OCI-LY3 (cell line): ENCODE data around the gene IL3.

Experiments used
- H2AFZ ChIP-seq: fragments of 200-600, 300-600 bp; shearing (Covaris generic); 2 replicates; pipeline ENCODE4 v1.6.0; 2014; ENCODE audit warnings: antibody characterized with exemption, low read depth, low read length
- H3K27ac ChIP-seq: fragments of 200-600, 300-600 bp; sonication (generic); 2 replicates; pipeline ENCODE4 v1.5.1; 2014; ENCODE audit warnings: mild to moderate bottlenecking, low read length, moderate library complexity, mixed read lengths
- H3K27me3 ChIP-seq: fragments of 200-600, 300-600 bp; sonication (generic); 2 replicates; pipeline ENCODE4 v1.6.1; 2014; ENCODE audit warnings: low read depth, low read length, mixed read lengths
- H3K36me3 ChIP-seq: fragments of 200-600, 300-600 bp; sonication (generic); replicated peaks from 2 replicates; pipeline ENCODE3; 2014; ENCODE audit warnings: low read depth, low read length, mixed read lengths
- H3K4me1 ChIP-seq: fragments of 300-600, 200-600 bp; sonication (generic); 2 replicates; pipeline ENCODE4 v1.6.1; 2014; ENCODE audit warnings: low read length, mixed read lengths
- H3K4me2 ChIP-seq: fragments of 200-600, 300-600 bp; sonication (generic); 2 replicates; pipeline ENCODE4 v1.6.1; 2014; ENCODE audit warnings: low read length, mixed read lengths
- H3K4me3 ChIP-seq: fragments of 300-600, 200-600 bp; sonication (generic); 2 replicates; pipeline ENCODE4 v1.5.1; 2014; ENCODE audit warnings: antibody characterized with exemption, mild to moderate bottlenecking, low read length, moderate library complexity
- H3K79me2 ChIP-seq: fragments of 300-600, 200-600 bp; shearing (Covaris generic); 2 replicates; pipeline ENCODE4 v1.6.1; 2014; ENCODE audit warnings: mild to moderate bottlenecking, low read length, mixed read lengths
- H3K9ac ChIP-seq: fragments of 300-600, 200-600 bp; shearing (Covaris generic); 2 replicates; pipeline ENCODE4 v1.6.0; 2014; ENCODE audit warnings: mild to moderate bottlenecking, low read length, moderate library complexity
- H3K9me3 ChIP-seq: fragments of 200-600, 300-600 bp; shearing (Covaris generic); 2 replicates; pipeline ENCODE4 v1.6.1; 2014; ENCODE audit warnings: low read length, mixed read lengths; ENCODE audit not compliant: insufficient read depth
- H4K20me1 ChIP-seq: fragments of 200-600, 300-600 bp; sonication (generic); 2 replicates; pipeline ENCODE4 v1.6.1; 2016; ENCODE audit warnings: low read length, mixed read lengths; ENCODE audit not compliant: insufficient read depth
- EZH2phosphoT487 ChIP-seq: fragments of 200-600 bp; shearing (Covaris generic); IDR thresholded peaks from 2 replicates; pipeline ENCODE4 v1.6.1; 2018; ENCODE audit warnings: antibody characterized with exemption, mixed run types, low read depth
- TF ChIP-seq, protein P1 (sequence below): fragments of 200-600, 300-600 bp; sonication (generic); IDR thresholded peaks from 2 replicates; pipeline ENCODE4 v1.5.1; 2014; ENCODE audit warnings: antibody characterized with exemption, low read length, low read depth

IL3 gene

GRCh38 chr5:132082329-132083023 is 22.0 kb downstream of the IL3 start:
- Histone ChIP-seq H3K36me3 (no peaks in the 10 kb centered on the region), H3K4me3 (no peak overlapping the region), H3K27me3 (no peaks in the 10 kb centered on the region), H3K4me2 (no peak overlapping the region), H3K79me2 (no peaks in the 10 kb centered on the region), H3K4me1 (peaks cover 7% of the 10 kb centered on the region; the same call in 1 of the 2 replicates), H2AFZ (no peak overlapping the region), H3K9ac (no peak overlapping the region), H3K9me3 (no peaks in the 10 kb centered on the region), H3K27ac (no peak overlapping the region; the same call in 1 of the 2 replicates), H4K20me1 (no peaks in the 10 kb centered on the region)
- TF ChIP-seq, protein P1, sequence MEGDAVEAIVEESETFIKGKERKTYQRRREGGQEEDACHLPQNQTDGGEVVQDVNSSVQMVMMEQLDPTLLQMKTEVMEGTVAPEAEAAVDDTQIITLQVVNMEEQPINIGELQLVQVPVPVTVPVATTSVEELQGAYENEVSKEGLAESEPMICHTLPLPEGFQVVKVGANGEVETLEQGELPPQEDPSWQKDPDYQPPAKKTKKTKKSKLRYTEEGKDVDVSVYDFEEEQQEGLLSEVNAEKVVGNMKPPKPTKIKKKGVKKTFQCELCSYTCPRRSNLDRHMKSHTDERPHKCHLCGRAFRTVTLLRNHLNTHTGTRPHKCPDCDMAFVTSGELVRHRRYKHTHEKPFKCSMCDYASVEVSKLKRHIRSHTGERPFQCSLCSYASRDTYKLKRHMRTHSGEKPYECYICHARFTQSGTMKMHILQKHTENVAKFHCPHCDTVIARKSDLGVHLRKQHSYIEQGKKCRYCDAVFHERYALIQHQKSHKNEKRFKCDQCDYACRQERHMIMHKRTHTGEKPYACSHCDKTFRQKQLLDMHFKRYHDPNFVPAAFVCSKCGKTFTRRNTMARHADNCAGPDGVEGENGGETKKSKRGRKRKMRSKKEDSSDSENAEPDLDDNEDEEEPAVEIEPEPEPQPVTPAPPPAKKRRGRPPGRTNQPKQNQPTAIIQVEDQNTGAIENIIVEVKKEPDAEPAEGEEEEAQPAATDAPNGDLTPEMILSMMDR: no peak
- no peak for TF ChIP-seq EZH2phosphoT487

DNA sequence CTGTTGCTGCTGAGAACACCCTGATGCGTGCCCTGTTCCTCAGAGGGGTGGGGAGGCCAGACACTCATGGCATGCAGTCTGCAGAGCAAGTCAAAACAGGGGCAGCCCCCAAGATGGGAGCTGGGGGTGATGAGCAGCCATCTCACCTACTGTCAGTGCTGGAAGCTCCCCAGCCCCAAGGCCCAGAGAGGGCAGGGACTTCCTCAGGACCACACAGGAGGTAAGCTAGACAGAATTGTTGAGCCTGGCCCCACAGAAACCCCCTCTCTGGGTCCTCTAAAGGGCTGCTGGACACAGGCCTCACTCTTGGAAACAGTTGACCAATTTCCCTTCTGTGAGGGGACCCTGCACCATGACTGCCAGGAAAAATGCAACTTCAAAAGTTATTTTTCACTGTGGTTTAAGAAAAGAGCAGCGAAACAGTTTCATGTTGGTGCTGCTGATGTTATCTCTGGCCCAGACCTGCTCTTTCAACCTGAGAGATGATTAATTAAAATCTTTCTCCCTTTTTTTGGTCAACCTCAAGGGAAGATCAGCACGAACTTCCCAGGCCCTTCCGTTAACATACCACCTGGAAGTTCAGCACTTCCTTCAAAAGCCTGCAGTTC is 22.7 kb downstream of the IL3 start:
- TF ChIP-seq, protein P1: no peak
- no peak for TF ChIP-seq EZH2phosphoT487
- no peaks in the 10 kb centered on the region for H3K27me3 ChIP-seq
- no peaks in the 10 kb centered on the region for H3K36me3 ChIP-seq
- no peak overlapping the region for H3K4me3 ChIP-seq
- no peaks in the 10 kb centered on the region for H3K9me3 ChIP-seq
- H3K9ac ChIP-seq: no peak overlapping the region
- peaks cover 7% of the 10 kb centered on the region; the same call in 1 of the 2 replicates for H3K4me1 ChIP-seq
- no peak overlapping the region for H2AFZ ChIP-seq
- no peak overlapping the region for H3K27ac ChIP-seq
- no peaks in the 10 kb centered on the region for H4K20me1 ChIP-seq
- no peak overlapping the region for H3K4me2 ChIP-seq
- no peaks in the 10 kb centered on the region for H3K79me2 ChIP-seq

GRCh38 chr5:132085686-132086085 is 25.2 kb downstream of the IL3 start:
- no peaks in the 10 kb centered on the region for H3K79me2 ChIP-seq
- no peaks in the 10 kb centered on the region for H3K9me3 ChIP-seq
- no peaks in the 10 kb centered on the region for H3K27me3 ChIP-seq
- peaks cover 7% of the 10 kb centered on the region; the same call in 1 of the 2 replicates for H3K4me1 ChIP-seq
- H3K4me3 ChIP-seq: no peak overlapping the region
- no peak overlapping the region for H3K27ac ChIP-seq
- no peak overlapping the region for H2AFZ ChIP-seq
- no peaks in the 10 kb centered on the region for H4K20me1 ChIP-seq
- no peak overlapping the region for H3K4me2 ChIP-seq
- no peak overlapping the region for H3K9ac ChIP-seq
- no peaks in the 10 kb centered on the region for H3K36me3 ChIP-seq
- TF ChIP-seq, protein P1: no peak
- no peak for TF ChIP-seq EZH2phosphoT487

DNA sequence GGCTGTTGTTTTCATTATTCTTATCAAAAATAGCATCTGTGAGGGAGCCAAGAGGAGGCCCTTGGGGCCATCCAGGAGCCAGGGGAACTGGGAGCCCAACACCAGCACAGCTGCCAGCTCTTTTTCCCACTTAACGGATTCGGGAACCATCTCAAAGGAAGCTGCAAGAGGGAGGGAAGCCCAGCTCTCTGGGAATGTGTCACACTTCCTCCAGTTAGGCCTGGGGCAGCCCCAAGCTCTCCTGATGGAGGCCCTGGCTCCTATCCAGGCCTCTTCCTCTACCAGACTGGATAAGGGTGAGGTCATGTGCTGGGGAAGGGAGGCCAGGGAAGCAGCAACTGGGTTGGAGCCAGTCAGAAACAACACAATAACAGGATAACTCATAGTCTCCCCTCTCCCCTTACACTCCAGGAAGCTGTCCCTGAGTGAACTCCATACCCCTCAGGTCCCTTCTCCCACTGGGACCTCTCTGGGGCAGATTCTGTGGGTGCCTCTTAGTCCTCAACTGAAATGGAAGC is 25.9 kb downstream of the IL3 start:
- Histone ChIP-seq H3K9me3 (no peaks in the 10 kb centered on the region), H3K27ac (no peak overlapping the region), H3K9ac (no peak overlapping the region), H3K4me1 (peaks cover 7% of the 10 kb centered on the region; the same call in 1 of the 2 replicates), H3K79me2 (no peaks in the 10 kb centered on the region), H4K20me1 (no peaks in the 10 kb centered on the region), H2AFZ (no peak overlapping the region), H3K27me3 (no peaks in the 10 kb centered on the region), H3K4me3 (no peak overlapping the region), H3K36me3 (no peaks in the 10 kb centered on the region), H3K4me2 (no peak overlapping the region)
- TF ChIP-seq, protein P1: no peak
- no peak for TF ChIP-seq EZH2phosphoT487
